SHP77 (cell line): ENCODE results near the gene PLXNB2.

Experiments
- DNase-seq, 2 experiments: peaks; one replicate each; lab custom pipeline; 2025; lab: John Stamatoyannopoulos, UW

PLXNB2 gene

GRCh38 chr22:50298937-50299784, 8.3 kb downstream of the PLXNB2 start:
- no peak for DNase-seq

- DNase-seq = no peak
These were observed 9.2 kb downstream of the PLXNB2 start for GRCh38 chr22:50298266-50298637.

- DNase-seq = no peak
These were observed 9.8 kb downstream of the PLXNB2 start for GRCh38 chr22:50297510-50298265.

- DNase-seq = no peak
These were observed 10.6 kb downstream of the PLXNB2 start for GRCh38 chr22:50296658-50297490.

- no peak for DNase-seq
These were observed 13.2 kb downstream of the PLXNB2 start for GRCh38 chr22:50294319-50294656.

- DNase-seq = no peak
These were observed 13.8 kb downstream of the PLXNB2 start for GRCh38 chr22:50293441-50294318.

GRCh38 chr22:50292643-50293440, 14.6 kb downstream of the PLXNB2 start:
- no peak for DNase-seq

GRCh38 chr22:50289942-50290630, 17.4 kb downstream of the PLXNB2 start:
- DNase-seq = peak; percentile 32 to 70

- DNase-seq = no peak
These were observed 18.1 kb downstream of the PLXNB2 start for GRCh38 chr22:50289151-50289941.

- no peak for DNase-seq
These were observed 19.7 kb downstream of the PLXNB2 start for GRCh38 chr22:50287731-50288130.

GRCh38 chr22:50286701-50287318, 20.6 kb downstream of the PLXNB2 start:
- DNase-seq = no peak

- no peak for DNase-seq
These were observed 21.2 kb downstream of the PLXNB2 start for GRCh38 chr22:50286275-50286674.

- no peak for DNase-seq
These were observed 21.7 kb downstream of the PLXNB2 start for GRCh38 chr22:50285568-50286229.

GRCh38 chr22:50284479-50284878, 23.0 kb downstream of the PLXNB2 start:
- DNase-seq = no peak

- DNase-seq = no peak
These were observed 23.6 kb downstream of the PLXNB2 start for GRCh38 chr22:50283821-50284220.

GRCh38 chr22:50282361-50283155, 24.9 kb downstream of the PLXNB2 start:
- no peak for DNase-seq

- DNase-seq = no peak
These were observed 25.5 kb downstream of the PLXNB2 start for GRCh38 chr22:50281957-50282356.
